Tibial nerve (tissue), 4 donors: ENCODE data around the gene PXT1.
A peak's percentile ranks its signal among the peaks of the same experiment; 100 is the strongest.

Experiments
- EP300 ChIP-seq, 2 donors: sonication (generic); formaldehyde crosslinking; IDR thresholded peaks; one replicate each; pipeline ENCODE4 v1.6.1; 2017; ENCODE audit warnings: antibody characterized with exemption in 2 of 2, mild to moderate bottlenecking in 1 of 2
- POLR2A ChIP-seq, 2 donors: fragments of 450-650 bp; IDR thresholded peaks; one replicate each; pipeline ENCODE4 v1.6.1; 2017; ENCODE audit warnings: antibody characterized with exemption in 2 of 2, mild to moderate bottlenecking in 2 of 2, moderate library complexity in 2 of 2
- TF ChIP-seq, protein P1 (sequence below), 5 experiments: fragments of 200-600 bp in 3 of 5; fragments of 450-650 bp in 2 of 5; sonication (generic) in 3 of 5; IDR thresholded peaks; one replicate each; pipeline ENCODE4 v1.5.1; 2016 to 2019; ENCODE audit warnings: antibody characterized with exemption in 5 of 5, mild to moderate bottlenecking in 3 of 5, moderate library complexity in 2 of 5

DNA sequence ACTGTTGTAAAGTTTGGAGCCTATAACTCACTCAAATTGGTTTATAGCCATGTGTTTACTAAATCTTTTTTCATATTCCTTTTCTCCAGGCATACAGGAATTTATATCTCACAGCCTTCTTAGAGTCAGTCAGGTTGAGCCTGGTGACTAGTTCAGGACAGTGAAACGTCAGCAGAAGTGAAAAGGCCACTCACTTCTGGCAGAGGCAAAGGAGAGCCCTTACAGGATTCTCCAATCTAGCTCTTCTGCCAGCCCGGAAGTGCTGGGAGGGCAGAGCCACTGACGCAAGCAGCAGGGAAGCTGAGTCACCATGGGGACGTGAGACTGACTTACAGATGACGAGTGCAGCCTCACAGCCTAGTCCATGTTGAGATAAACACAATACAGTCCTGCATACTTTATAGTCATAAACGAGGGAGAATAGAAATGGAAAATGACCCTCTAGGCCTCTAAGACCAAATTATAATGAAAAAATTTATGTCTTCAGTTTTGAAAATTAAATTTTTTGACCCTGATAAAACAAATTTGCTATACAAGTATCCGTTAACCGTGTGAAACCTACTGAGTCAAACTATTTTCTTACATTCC is 1.3 kb downstream of the PXT1 start:
- TF ChIP-seq, protein P1, sequence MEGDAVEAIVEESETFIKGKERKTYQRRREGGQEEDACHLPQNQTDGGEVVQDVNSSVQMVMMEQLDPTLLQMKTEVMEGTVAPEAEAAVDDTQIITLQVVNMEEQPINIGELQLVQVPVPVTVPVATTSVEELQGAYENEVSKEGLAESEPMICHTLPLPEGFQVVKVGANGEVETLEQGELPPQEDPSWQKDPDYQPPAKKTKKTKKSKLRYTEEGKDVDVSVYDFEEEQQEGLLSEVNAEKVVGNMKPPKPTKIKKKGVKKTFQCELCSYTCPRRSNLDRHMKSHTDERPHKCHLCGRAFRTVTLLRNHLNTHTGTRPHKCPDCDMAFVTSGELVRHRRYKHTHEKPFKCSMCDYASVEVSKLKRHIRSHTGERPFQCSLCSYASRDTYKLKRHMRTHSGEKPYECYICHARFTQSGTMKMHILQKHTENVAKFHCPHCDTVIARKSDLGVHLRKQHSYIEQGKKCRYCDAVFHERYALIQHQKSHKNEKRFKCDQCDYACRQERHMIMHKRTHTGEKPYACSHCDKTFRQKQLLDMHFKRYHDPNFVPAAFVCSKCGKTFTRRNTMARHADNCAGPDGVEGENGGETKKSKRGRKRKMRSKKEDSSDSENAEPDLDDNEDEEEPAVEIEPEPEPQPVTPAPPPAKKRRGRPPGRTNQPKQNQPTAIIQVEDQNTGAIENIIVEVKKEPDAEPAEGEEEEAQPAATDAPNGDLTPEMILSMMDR (IDR thresholded peaks at IDR 0.05), result no peak
- TF ChIP-seq POLR2A (IDR thresholded peaks at IDR 0.05), result peak; percentile 69 to 78
- TF ChIP-seq EP300 (IDR thresholded peaks at IDR 0.05), result peak; percentile 98
